Testis (tissue), 2 donors: Measurements from ENCODE around the gene RPP25L.

Source experiments
- POLR2A ChIP-seq: fragments of 450-650 bp; IDR thresholded peaks from one replicate; pipeline ENCODE4 v1.6.1; 2017; ENCODE audit warnings: antibody characterized with exemption, mild to moderate bottlenecking, moderate library complexity
- TF ChIP-seq, protein P1 (sequence below), 3 experiments: fragments of 450-650 bp in 2 of 3; fragments of 200-600 bp in 1 of 3; sonication (generic) in 1 of 3; IDR thresholded peaks; one replicate each; pipeline ENCODE4 v1.5.1; 2016 to 2019; ENCODE audit warnings: antibody characterized with exemption in 3 of 3, mild to moderate bottlenecking in 2 of 3, moderate library complexity in 1 of 3

DNA sequence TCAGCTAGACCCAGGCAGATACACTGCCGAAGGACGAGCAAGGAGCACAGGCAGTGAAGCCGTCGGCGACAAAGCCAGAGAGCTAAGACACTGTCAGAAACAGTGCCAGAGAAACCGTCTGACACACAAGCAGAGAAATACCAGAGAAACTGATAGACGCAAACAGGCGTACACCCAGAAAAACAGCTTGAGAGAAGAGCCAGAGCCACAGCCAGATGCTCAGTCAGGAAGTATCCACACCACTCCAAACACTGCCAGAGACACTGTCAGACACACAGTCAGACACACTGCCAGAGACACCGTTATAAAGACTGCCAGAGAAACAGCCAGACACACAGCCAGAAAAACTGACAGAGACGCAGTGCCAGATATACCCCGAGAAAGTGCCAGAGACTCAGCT, 41.5 kb downstream of the RPP25L start:
- TF ChIP-seq POLR2A: no peak
- TF ChIP-seq, protein P1, sequence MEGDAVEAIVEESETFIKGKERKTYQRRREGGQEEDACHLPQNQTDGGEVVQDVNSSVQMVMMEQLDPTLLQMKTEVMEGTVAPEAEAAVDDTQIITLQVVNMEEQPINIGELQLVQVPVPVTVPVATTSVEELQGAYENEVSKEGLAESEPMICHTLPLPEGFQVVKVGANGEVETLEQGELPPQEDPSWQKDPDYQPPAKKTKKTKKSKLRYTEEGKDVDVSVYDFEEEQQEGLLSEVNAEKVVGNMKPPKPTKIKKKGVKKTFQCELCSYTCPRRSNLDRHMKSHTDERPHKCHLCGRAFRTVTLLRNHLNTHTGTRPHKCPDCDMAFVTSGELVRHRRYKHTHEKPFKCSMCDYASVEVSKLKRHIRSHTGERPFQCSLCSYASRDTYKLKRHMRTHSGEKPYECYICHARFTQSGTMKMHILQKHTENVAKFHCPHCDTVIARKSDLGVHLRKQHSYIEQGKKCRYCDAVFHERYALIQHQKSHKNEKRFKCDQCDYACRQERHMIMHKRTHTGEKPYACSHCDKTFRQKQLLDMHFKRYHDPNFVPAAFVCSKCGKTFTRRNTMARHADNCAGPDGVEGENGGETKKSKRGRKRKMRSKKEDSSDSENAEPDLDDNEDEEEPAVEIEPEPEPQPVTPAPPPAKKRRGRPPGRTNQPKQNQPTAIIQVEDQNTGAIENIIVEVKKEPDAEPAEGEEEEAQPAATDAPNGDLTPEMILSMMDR (IDR thresholded peaks at IDR 0.05): no peak
